HUES64 (cell line): ENCODE results near the gene ENDOV.

ENCODE experiments used
- H3K27ac ChIP-seq: 2 replicates; pipeline ENCODE4 v1.7.0; 2013; ENCODE audit warnings: low read depth, low read length, inconsistent platforms
- H3K27me3 ChIP-seq: 2 replicates; pipeline ENCODE4 v1.6.1; 2013; ENCODE audit warnings: mild to moderate bottlenecking, low read length; ENCODE audit not compliant: insufficient read depth
- H3K36me3 ChIP-seq: 2 replicates; pipeline ENCODE4 v1.6.1; 2013; ENCODE audit warnings: mild to moderate bottlenecking, low read length; ENCODE audit not compliant: insufficient read depth
- H3K4me1 ChIP-seq: 2 replicates; pipeline ENCODE4 v1.6.1; 2013; ENCODE audit warnings: mild to moderate bottlenecking, low read length, moderate library complexity; ENCODE audit not compliant: insufficient read depth
- H3K4me3 ChIP-seq: 2 replicates; pipeline ENCODE4 v1.5.1; 2013; ENCODE audit warnings: mild to moderate bottlenecking, low read length, moderate library complexity
- H3K9ac ChIP-seq: 2 replicates; pipeline ENCODE4 v1.6.1; 2013; ENCODE audit warnings: mild to moderate bottlenecking, low read depth, low read length
- H3K9me3 ChIP-seq: 2 replicates; pipeline ENCODE4 v1.6.1; 2013; ENCODE audit warnings: low read depth, low read length; ENCODE audit not compliant: insufficient read depth
- WGBS: fragments of 150-250, 120-280 bp; methylation state at CpG from one replicate; pipeline ENCODE4 v1.1.7; 2013; ENCODE audit warnings: missing lambda C conversion rate; 5-methylcytosine and 5-hydroxymethylcytosine counted together

The ENDOV gene

DNA sequence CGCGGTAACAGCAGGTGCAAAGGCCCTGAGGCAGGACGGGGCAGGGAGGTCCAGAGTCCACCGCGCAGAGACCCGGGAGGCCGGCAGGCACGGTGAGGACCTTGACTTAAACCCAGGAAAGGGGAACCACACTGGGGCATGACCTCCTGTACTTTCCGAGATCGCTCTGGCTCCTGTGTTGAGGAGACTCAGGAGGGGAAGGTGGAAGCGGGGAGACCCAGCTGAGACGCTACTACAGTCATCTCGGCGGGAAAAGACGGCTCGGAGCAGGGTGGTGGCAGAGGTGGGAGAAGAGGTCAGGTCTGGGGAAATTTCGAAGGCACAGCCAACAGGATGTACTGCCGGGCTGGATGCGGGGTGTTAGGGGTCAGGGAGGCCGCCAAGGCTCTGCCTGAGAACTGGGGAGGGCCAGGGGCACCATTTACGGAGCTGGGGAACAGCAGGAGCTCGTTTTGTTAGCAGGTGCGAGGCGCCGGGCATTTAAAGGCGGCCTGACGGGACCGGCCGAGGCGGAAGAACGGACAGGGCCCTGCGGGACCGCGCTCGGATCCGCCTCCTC lies 39.1 kb downstream of the ENDOV start:
- no peaks in the 10 kb centered on the region for H3K36me3 ChIP-seq
- no peaks in the 10 kb centered on the region for H3K9me3 ChIP-seq
- H3K27me3 ChIP-seq = peaks cover 38% of the 10 kb centered on the region
- peak overlapping the region; percentile 76 for H3K4me3 ChIP-seq
- peak overlapping the region; percentile 91 for H3K27ac ChIP-seq
- WGBS = 34% methylated on average over 36 of the region's 36 CpGs
- H3K9ac ChIP-seq = peak overlapping the region; percentile 98
- peaks cover 6% of the 10 kb centered on the region for H3K4me1 ChIP-seq

DNA sequence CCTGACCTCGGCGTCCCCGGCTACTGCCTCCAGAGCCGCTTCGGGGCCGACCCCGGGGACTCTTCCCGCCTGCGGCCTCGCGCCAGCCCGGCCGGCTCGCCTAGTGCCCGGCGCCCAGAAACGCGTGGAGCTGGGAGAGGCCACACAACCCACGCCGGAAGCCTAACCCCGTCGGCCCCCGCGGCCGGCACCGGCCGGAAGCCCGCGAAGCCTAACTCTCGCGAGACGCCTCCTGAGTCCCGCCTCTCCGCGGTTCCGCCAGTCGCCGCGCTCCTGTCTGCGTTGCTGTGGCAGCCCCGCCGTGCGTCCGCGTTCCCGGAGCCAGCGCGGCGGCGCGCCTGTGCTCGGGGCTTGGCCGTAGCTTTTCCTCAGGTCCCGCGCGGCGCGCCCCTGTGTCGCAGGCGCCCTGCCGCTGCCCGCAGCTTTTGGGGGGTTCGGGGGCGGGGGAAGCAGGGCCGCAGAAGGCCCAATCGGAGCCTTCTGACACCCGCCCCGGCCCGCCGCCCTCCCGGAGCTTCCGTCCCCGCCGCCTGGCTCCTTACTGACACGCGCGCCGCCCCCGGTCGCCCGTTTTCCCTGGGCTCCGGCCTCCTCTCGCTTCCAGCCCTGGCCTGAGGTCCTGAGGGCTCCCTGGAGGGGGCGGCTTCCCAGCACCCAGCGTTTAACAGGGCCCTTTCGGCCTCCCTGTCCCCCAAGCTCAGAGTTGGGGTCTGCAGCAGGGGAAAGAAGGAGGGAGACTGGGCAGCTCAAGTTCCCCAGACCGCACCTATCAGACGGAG lies 39.8 kb downstream of the ENDOV start:
- Histone ChIP-seq H3K27me3 (peaks cover 45% of the 10 kb centered on the region), H3K4me3 (peak overlapping the region; percentile 76), H3K9me3 (no peaks in the 10 kb centered on the region), H3K27ac (peak overlapping the region; percentile 91), H3K9ac (peak overlapping the region; percentile 98), H3K36me3 (no peaks in the 10 kb centered on the region), H3K4me1 (peaks cover 6% of the 10 kb centered on the region)
- WGBS = under 1% methylated on average over 88 of the region's 88 CpGs

DNA sequence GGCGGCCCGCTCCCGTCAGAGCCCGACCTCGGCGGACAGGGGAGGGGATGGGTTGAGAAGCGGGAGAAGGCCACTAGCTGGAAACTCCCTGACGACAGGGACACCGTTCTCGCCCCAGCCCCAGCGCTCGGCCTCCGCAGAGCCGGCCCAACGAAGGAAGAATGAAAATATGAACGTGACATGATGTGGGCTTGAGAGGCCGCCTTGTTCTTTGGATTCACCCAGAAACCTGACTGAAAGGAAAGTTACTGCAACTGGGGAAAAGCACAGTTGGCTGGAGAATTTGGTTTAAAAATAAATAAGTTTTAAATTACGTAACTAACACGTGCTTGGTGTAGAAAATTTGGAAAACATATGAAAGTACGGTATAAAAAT lies 40.4 kb downstream of the ENDOV start:
- H3K9me3 ChIP-seq = no peaks in the 10 kb centered on the region
- no peaks in the 10 kb centered on the region for H3K36me3 ChIP-seq
- peak overlapping the region; percentile 76 for H3K4me3 ChIP-seq
- WGBS = 12% methylated on average over 20 of the region's 20 CpGs
- H3K9ac ChIP-seq = peak overlapping the region; percentile 98
- peaks cover 6% of the 10 kb centered on the region for H3K4me1 ChIP-seq
- peaks cover 48% of the 10 kb centered on the region for H3K27me3 ChIP-seq
- H3K27ac ChIP-seq = peak overlapping the region; percentile 80

DNA sequence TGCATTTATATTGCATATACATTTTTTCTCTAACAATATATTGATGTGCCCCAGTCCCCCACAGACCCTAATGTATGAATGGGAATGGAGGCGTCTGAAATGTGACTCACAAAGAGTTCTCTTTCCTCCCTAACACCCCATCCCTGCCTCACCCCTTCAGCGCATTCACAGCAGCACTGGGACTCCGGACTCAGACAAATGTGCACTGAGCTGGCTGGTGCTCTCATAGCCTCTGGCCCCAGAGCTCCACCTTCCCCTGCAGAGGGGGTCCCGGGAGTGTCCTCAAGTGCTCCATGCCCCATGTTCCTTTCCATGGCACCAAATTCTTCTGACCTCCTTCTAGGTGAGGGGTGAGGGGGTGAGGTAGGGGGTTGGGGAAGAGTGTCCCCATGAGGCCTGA lies 40.8 kb downstream of the ENDOV start:
- Histone ChIP-seq H3K27me3 (peaks cover 52% of the 10 kb centered on the region), H3K36me3 (no peaks in the 10 kb centered on the region), H3K27ac (no peak overlapping the region), H3K9ac (peak overlapping the region; percentile 98; the same call in 1 of the 2 replicates), H3K4me1 (peaks cover 6% of the 10 kb centered on the region), H3K9me3 (no peaks in the 10 kb centered on the region), H3K4me3 (peak overlapping the region; percentile 76)
- WGBS = 87% methylated on average over 4 of the region's 4 CpGs

DNA sequence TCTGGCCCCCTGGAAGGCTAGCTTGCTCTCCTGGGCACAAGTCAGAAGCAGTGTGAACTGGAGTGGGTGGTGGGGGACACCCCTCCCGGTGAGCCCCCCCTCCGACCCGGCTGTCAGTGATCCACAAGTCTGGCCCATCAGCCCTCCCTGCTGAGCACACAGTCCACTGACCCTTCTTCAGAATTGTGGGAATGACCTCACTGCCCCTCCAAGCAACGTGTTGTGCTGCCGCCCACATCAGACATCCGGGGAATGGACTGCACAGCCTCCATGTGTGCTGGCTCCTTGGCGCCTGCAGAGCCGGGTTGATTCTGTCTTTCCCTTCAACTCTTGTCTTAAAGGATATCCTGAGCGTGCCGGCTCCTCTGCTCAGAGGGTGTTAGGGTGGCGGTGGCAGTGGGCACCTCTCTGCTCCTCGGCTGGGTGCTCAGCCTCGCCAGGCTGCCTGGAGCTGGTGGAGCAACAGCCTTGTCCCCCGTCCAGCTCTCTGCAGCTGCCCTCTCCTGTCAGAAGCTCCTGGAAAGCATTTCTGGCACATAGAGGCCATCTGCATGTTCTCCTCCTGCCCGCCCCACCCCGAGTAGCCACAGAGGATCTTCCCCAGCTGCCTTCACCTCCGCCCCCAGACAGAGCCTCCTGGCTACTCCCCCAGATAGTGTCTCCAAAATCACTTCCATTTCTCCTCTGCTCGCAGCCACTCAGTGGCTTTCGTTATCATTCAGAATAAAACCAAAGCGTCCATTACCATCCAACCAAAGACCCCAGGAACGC lies 41.7 kb downstream of the ENDOV start:
- Histone ChIP-seq H3K27me3 (peaks cover 54% of the 10 kb centered on the region), H3K36me3 (no peaks in the 10 kb centered on the region), H3K27ac (no peak overlapping the region), H3K4me3 (no peak overlapping the region), H3K9me3 (no peaks in the 10 kb centered on the region), H3K4me1 (peaks cover 6% of the 10 kb centered on the region), H3K9ac (no peak overlapping the region)
- 82% methylated on average over 21 of the region's 21 CpGs for WGBS

DNA sequence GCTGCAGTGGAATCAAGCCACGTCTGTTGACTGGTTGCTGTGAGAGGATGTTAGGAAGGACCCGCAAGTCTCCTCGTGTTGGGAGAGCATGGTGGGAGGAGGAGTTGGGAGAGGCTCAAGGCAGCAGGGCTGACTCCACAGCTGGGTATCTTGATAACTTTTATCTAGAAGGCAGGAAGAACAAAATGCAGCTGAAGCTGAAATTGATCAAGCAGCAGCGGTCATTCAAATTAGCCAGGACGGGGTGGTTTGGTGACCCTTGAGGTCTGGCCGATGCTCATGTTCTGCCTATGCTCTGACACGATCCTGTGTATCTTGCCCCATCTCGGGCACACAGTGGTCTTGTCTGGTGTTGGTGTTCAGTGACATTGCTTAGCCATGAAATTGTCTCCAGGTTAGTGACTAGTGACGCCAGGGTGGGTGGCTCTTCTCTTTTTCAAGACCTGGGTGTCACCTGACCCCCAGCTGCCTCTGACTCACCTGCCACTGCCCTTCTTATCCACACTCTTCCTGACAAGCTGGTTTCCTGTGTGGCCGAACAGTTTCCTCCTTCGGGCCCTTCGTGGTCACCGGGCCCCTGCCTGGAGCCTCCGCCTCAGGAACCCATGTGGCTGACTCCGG lies 42.4 kb downstream of the ENDOV start:
- H3K36me3 ChIP-seq = no peaks in the 10 kb centered on the region
- 86% methylated on average over 15 of the region's 15 CpGs for WGBS

DNA sequence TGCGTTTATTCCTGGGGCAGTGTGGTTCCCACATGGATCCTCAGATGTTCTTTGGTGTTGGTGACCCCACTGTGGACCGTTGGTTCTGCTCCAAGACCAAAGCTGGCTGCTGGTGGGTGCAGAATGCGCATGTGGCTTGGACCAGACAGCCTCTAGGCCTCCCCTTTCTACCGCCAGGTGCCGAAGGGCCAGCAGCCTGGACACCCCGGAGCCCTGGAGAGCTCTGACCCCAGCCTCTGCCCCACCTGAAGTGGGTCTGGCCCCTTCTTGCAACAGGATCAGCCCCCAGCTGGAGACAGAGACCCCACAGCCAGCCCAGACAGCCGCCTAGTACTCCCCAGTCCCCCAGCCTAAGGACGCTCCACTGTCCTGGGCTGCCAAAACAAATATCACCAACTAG lies 43.0 kb downstream of the ENDOV start:
- Histone ChIP-seq H3K27me3 (peaks cover 52% of the 10 kb centered on the region), H3K4me3 (no peak overlapping the region), H3K36me3 (no peaks in the 10 kb centered on the region), H3K4me1 (peaks cover 6% of the 10 kb centered on the region), H3K9me3 (no peaks in the 10 kb centered on the region), H3K27ac (no peak overlapping the region), H3K9ac (no peak overlapping the region; the same call in 1 of the 2 replicates)
- 88% methylated on average over 8 of the region's 8 CpGs for WGBS

More for the DNA sequence above, 42.4 kb downstream of the ENDOV start:
- Histone ChIP-seq H3K27me3 (peaks cover 54% of the 10 kb centered on the region), H3K4me3 (no peak overlapping the region), H3K9me3 (no peaks in the 10 kb centered on the region), H3K9ac (no peak overlapping the region), H3K27ac (no peak overlapping the region), H3K4me1 (peaks cover 6% of the 10 kb centered on the region)

DNA sequence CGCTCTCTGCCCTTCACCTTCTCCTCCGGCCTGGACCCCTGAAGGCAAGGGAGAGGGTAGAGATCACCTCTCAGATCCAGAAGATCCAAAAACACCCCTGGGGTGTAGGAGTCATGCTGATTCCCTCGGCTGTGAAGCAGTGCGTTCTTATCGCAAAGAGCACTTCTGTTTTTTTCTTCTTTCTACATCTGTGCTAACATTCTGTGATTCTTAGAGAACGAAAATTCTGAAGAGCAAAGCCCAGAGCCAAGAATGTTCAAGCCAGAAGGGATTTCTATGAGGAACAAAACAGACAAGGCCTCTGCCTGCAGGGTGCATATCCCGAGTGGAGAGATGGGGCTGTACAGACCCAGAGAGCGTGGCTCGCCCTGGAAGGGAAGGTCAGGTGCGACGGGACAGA lies 44.3 kb downstream of the ENDOV start:
- Histone ChIP-seq H3K4me1 (peaks cover 6% of the 10 kb centered on the region), H3K27me3 (peaks cover 49% of the 10 kb centered on the region), H3K27ac (no peak overlapping the region), H3K36me3 (no peaks in the 10 kb centered on the region), H3K9me3 (no peaks in the 10 kb centered on the region), H3K4me3 (no peak overlapping the region), H3K9ac (no peak overlapping the region)
- 84% methylated on average over 10 of the region's 11 CpGs for WGBS

DNA sequence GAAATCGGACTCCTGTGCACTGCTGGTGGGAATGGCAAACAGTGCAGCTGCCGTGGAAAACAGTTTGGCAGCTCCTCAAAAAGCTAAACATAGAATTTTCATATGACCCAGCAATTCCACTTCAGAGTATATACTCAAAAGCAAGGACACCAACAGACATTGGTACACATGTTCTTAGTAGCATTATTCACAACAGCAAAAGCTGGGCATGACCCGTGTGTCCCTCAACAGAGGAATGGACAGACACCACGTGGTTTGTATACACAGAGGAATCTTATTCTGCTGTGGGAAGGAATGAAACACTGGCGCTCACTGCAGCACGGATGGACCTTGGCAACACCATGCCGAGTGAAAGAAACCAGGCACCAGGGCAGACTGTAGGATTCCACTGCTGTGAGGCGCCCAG lies 45.5 kb downstream of the ENDOV start:
- Histone ChIP-seq H3K9ac (no peak overlapping the region), H3K4me3 (no peak overlapping the region), H3K4me1 (peaks cover 5% of the 10 kb centered on the region), H3K36me3 (no peaks in the 10 kb centered on the region), H3K27me3 (peaks cover 54% of the 10 kb centered on the region), H3K9me3 (no peaks in the 10 kb centered on the region), H3K27ac (no peak overlapping the region)
- 79% methylated on average over 8 of the region's 8 CpGs for WGBS

DNA sequence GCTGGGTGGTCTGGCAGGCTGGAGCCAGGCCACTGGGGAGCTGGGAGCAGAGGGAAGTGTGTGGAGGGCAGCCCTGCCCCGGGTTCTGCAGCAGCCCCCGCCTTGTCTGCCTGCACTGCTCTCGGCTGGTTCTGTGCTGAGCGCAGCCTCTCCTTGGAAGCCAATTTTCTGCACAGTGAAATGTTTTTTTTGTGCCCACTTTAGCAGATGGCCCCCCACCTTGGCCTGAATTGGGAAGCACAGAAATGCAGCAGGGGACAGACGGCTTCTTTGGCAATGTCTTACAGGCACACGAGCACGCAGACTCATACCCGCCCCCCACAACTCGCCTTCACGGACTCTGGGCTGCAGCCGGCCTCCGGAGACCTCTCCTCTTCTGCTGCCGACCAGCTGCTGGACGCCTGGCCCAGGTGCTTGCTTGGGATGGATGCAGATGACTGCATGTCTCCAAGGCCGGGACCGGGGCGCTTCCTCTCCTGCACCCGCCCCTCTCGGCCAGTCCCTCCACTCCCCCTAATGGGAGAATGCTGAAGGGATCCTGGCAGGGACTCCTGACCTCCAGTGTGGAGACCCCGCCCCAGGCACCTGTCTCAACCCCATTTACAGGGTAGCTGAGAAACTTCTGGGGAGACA lies 46.7 kb downstream of the ENDOV start:
- no peaks in the 10 kb centered on the region for H3K36me3 ChIP-seq
- H3K9me3 ChIP-seq = no peaks in the 10 kb centered on the region
- H3K4me1 ChIP-seq = no peaks in the 10 kb centered on the region
- WGBS = 78% methylated on average over 20 of the region's 20 CpGs
- H3K4me3 ChIP-seq = no peak overlapping the region
- no peak overlapping the region for H3K27ac ChIP-seq
- H3K9ac ChIP-seq = no peak overlapping the region
- H3K27me3 ChIP-seq = peaks cover 53% of the 10 kb centered on the region
